IPS-NIHi7 (cell line): Measurements from ENCODE around the gene NDUFA12.
"Not testable (repeated sequence)": the region's sequence is repeated elsewhere in the genome, so short reads cannot be mapped to it uniquely, and the experiment has no call there.

ENCODE experiments used
- DNase-seq: peaks from one replicate; pipeline ENCODE4 v3.0.0; 2012; ENCODE audit warnings: mixed read lengths; ENCODE audit errors: extremely low spot score

The NDUFA12 gene

GRCh38 chr12:95003213-95003920, at the start of gene NDUFA12:
NDUFA12 (minus strand) TSS chr12:95003697; CDS start chr12:95003680, 17 bp downstream.
- peak; percentile 97 for DNase-seq

DNA sequence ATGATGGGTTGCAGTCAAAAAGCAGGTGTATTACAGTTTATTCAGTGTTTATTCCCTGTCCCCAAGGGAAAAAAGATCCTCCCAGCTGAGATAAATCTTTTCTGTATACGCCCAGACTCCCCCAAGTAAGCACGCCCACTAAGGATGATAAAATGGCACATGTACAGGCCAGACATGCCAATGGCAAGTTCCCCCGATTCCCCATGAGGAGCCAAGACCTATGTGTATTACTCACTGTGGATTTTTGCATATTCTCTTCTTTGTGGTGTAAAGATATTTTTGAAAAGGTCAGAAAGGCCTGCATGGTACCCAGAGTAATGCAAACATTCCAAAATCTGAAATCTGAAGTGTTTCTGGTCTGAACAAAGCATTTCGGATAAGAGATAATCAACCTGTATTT, 47.7 kb upstream of the NDUFA12 start:
- no peak for DNase-seq

DNA sequence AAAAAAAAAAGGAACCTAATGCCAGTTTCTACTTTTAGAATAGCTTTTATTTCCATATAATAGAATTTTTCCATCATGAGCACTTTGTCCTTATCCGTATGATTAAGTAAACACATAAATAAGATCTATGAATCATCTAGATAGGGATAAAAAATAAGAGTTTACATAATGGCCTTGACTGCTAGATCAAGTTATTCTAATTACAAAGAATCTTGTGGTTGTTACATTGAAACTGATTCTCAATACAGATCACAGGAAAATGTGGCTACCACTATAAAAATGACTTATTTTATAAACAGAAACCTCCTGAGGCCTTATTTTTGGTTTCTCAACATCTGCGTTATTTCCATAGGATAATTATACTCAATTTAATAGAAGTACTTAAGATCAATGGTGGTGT, 34.4 kb upstream of the NDUFA12 start:
- DNase-seq = no peak

- no peak for DNase-seq
These were observed 31.3 kb upstream of the NDUFA12 start for GRCh38 chr12:95034750-95035149.

- no peak for DNase-seq
These were observed 19.0 kb upstream of the NDUFA12 start for GRCh38 chr12:95022477-95022876.

DNA sequence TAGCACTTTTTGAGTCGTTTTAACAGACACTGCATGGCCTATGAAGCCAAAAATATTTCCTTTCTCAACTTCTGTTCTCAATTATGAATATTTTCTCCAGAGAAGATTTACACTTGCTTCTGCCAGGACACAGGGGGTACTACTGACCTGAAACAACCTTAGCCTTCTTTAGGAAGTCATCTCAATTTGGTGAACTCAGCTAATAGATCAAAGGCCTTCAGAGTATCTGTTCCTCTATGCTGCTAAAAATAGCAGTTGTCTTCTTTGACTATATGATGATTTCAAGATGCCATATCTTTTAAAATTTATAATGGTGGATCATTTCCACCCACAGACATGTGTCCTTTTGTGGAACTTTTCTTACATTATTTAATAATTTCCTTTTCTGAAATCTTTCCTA, 14.0 kb upstream of the NDUFA12 start:
- no peak for DNase-seq

DNA sequence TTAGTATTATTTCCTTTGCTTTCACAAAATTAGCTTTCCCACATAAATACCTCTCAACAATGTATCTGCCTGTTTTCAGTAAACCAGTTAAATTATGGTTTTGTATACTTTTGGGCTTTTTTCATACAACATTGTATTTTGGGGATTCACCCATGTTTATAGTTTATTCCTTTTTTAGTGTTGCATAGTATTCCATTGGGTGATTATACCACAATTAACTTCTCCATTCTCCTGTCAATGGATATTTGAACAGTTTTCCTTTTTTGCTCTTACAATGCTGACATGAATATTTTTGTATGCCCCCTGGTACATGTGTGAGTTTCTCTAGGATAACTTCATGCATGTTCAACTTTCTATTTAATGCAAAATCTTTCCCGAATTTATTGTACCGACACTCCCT, 12.6 kb upstream of the NDUFA12 start:
- DNase-seq = no peak

DNA sequence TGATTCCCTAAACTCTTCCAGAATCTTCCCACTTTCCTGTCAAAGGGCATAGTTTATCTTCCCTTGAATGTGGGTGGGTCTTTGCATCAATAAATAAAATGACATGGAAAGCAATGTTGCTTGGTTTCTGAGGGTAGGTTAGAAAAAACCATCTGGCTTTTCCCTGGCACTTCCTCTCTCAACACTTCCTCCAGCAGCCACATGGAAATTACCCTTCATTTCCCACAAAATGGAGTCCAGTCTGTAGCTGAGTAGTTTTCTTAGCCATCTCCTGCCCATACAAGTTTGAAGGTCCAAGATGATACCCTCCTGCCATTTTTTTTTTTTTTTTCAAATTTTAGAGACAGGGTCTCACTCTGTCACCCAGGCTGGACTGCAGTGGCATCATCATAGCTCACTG, 11.1 kb upstream of the NDUFA12 start:
- no peak for DNase-seq

DNA sequence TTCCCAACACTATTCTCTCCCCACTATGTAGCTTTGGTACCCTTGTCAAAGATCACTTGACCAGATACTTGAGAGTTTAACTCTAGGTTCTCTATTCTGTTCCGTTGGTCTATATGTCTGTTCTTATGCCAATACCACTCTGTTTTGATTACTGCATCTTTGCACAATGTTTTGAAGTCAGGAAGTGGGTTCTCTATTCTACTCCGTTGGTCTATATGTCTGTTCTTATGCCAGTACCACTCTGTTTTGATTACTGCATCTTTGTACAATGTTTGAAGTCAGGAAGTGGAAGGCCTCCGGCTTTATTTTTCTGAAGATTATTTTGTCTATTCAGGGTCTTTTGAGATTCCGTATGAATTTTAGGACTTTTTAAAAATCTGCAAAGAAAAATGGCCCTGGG, 2.7 kb upstream of the NDUFA12 start:
- no peak for DNase-seq

DNA sequence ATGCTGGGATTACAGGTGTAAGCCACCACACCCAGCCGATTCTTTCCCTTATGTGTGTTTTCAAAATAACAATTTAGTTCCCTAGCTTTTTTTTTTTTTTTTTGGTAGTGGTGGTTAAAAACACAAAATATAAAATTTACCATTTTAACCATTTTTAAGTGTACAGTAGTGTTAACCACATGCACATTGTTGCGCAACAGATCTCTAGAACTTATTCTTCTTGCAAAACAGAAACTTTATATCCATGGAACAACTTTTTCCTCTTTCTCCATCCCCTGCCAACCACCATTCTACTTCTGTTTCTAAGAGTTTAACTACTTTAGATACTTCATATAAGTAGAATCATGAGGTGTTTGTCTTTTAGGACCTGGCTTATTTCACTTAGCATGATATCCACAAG, 1.1 kb upstream of the NDUFA12 start:
- DNase-seq = no peak

GRCh38 chr12:95003921-95004272, 400 bp upstream of the NDUFA12 start:
- DNase-seq = no peak

DNA sequence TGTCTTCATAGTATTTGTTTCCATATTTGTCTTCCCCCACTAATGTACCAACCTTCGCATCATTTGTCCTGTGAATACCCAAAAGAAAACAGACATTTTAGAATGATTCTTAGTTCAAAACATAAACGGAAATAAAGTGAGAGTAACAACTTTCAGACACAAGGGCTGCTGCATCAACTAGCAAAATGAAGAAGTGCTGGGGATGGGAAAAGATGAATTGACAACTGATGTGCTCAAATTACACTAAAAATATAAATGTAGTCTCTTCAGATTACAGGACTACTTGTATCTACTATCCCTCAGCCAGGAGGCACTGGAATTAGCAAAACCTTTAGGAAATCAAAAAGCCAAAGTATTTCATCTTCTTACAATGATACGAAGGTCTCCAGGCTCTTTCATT, 743 bp downstream of the NDUFA12 start:
- DNase-seq = no peak

DNA sequence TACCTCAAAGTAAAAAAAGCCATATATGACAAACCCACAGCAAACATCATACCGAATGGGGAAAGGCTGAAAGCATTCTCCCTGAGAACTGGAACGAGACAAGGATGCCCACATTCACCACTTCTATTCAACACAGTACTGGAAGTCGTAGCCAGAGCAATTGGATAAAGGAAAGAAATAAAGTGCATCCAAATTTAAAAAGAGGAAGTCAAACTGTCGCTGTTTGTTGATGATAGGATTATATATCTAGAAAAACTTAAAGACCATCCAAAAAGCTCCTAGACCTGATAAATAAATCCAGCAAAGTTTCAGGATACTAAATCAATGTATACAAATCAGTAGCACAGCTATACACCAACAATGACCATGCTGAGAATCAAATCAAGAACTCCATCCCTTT, 5.2 kb downstream of the NDUFA12 start:
- DNase-seq = no peak

DNA sequence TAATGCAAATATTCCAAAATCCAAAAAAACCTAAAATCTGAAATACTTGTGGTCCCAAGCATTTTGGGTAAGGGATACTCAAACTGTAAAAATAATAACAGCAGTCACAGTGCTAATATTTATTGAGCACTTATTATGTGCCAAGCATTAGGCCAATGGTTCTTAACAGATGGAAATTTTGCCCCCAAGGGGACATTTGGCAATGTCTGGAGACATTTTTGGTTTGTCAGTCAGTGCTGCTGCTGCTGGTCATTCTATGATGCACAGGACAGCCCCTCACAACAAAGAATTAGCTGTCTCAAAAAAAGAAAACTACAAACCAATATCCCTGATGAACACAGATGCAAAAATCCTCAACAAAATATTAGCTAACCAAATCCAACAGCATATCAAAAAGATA, 5.8 kb downstream of the NDUFA12 start:
- no peak for DNase-seq

DNA sequence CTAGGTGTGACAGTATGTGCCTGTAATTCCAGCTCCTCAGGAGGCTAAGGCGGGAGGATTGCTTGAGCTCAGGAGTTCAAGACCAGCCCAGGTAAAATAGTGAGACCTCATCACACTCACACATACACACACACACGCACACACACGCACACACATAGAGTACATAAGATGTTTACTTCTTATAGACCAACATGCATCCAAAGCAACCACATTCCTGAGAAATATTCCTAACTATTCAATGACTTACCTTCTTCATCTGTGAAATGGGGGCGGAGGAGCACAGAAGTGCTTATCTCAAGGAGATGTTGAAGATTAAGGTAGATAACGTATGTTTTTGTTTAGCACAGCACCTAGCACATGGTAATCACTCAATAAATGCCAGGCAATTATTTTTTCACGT, 6.4 kb downstream of the NDUFA12 start:
- no peak for DNase-seq

DNA sequence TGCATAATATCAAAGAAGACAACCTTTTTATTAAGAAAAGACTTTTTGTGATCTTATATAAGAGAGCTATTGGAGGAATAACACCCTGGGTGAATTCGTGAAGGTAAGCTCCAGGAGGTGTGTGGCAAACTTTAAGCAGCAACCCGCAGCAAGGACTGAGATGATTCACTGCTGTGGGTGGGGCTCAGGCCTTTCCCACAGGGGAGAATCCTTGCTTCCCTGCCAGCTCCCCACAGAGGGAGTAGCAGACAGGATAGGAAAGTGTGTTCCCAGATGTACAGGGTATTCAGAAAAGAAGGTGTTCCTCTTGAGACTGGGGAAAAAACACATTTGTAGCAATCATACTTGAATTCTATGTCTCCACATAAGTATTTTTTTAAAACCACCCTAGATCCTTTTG, 9.2 kb downstream of the NDUFA12 start:
- DNase-seq = no peak

- not testable (repeated sequence) for DNase-seq
These were observed 9.6 kb downstream of the NDUFA12 start for GRCh38 chr12:94993855-94994254.

- no peak for DNase-seq
These were observed 13.3 kb downstream of the NDUFA12 start for GRCh38 chr12:94990222-94990621.

GRCh38 chr12:94988471-94988870, 15.0 kb downstream of the NDUFA12 start:
- no peak for DNase-seq

- DNase-seq = no peak
These were observed 15.7 kb downstream of the NDUFA12 start for GRCh38 chr12:94987801-94988200.

GRCh38 chr12:94987076-94987669, 16.3 kb downstream of the NDUFA12 start:
- no peak for DNase-seq

DNA sequence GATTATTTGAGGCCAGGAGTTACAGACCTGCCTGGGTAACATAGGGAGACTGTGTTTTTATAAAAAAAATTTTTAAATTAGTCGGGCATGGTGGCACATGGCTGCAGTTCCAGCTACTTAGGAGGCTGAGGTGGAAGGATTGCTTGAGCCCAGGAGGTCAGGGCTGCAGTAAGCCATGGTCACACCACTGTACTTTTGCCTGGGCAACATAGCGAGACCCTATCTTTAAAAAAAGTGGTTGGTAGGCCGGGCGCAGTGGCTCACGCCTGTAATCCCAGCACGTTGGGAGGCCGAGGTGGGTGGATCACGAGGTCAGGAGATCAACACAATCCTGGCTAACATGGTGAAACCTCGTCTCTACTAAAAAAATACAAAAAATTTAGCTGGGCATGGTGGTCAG, 18.4 kb downstream of the NDUFA12 start:
- not testable (repeated sequence) for DNase-seq

- no peak for DNase-seq
These were observed 20.2 kb downstream of the NDUFA12 start for GRCh38 chr12:94983321-94983720.

GRCh38 chr12:94982456-94982855, 21.0 kb downstream of the NDUFA12 start:
- no peak for DNase-seq
